Effector memory CD8-positive, alpha-beta T cell (primary cell): ENCODE data around the gene ARHGAP15.

ENCODE experiments used
- ATAC-seq: fragments of 150-1000 bp; cut with Tn5 transposase; replicated peaks from 2 replicates; pipeline ENCODE4 v1.10.0; 2021; ENCODE audit warnings: mild to moderate bottlenecking, moderate library complexity
- DNase-seq, 3 experiments: peaks; one replicate each; pipeline ENCODE4 v3.0.0; 2021
- H3K27ac Mint-ChIP-seq, 2 donors: one replicate each; pipeline ENCODE4 v1.8.0; 2022; ENCODE audit warnings: mild to moderate bottlenecking in 2 of 2, mixed read lengths in 2 of 2, moderate library complexity in 2 of 2
- H3K27me3 Mint-ChIP-seq, 2 donors: one replicate each; pipeline ENCODE4 v1.8.0; 2022; ENCODE audit warnings: mixed read lengths in 2 of 2
- H3K36me3 Mint-ChIP-seq: one replicate; pipeline ENCODE4 v1.8.0; 2022; ENCODE audit warnings: mild to moderate bottlenecking, moderate library complexity, mixed read lengths; ENCODE audit not compliant: insufficient read depth
- H3K4me1 Mint-ChIP-seq, 2 donors: one replicate each; pipeline ENCODE4 v1.8.0; 2022; ENCODE audit warnings: low read depth in 2 of 2, mixed read lengths in 2 of 2
- H3K4me3 Mint-ChIP-seq, 2 donors: one replicate each; pipeline ENCODE4 v1.8.0; 2022; ENCODE audit warnings: mild to moderate bottlenecking in 2 of 2, mixed read lengths in 2 of 2, moderate library complexity in 2 of 2
- H3K9me3 Mint-ChIP-seq, 2 donors: one replicate each; pipeline ENCODE4 v1.8.0; 2022; ENCODE audit warnings: mixed read lengths in 2 of 2

The ARHGAP15 gene

DNA sequence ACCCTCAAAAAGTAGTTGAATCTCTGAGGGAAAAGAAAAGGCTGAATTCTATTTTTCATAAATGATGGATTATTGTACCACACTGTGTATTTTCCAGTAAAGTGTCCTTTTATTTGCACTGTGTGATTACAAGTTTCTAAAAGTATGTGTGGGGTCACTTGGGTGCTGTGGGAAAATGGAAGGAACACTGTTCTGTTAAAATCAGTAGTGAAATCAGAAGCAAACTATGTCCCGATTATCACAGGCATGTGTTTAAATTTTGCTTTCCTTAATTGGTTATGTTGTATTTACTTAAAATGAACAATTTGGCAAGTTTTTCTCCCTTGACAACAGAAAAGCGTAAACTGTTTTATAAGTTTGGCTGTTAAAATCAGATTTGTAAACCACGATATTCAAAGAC is 353.1 kb downstream of the ARHGAP15 start:
- Mint-ChIP-seq H3K27me3 (no peaks in the 10 kb centered on the region), H3K9me3 (no peaks in the 10 kb centered on the region), H3K27ac (no peak overlapping the region), H3K4me1 (peaks cover 18 to 41% of the 10 kb centered on the region in 2 donors), H3K4me3 (no peak overlapping the region), H3K36me3 (peaks cover 5% of the 10 kb centered on the region)
- ATAC-seq (no peak), DNase-seq (no peak)

DNA sequence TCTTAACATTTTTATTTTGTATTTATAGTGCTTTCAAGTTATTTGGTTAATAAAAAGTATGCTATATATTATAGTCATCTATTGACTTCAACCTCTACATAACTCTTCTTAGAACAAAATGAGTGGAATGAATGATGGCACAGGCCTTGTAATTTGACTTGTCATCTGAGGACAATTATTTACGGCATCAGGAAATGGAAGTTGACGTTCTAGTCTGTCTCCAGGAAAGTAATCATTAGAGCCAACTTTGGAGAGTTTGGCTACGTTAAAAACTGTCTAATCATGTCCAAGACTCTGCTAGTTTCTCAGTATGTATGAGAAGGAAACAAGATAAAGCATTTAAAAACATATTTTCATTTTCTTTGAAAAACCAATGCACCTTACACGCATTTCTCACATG is 353.6 kb downstream of the ARHGAP15 start:
- Mint-ChIP-seq H3K4me1 (peaks cover 14 to 36% of the 10 kb centered on the region in 2 donors), H3K27me3 (no peaks in the 10 kb centered on the region), H3K27ac (no peak overlapping the region), H3K4me3 (no peak overlapping the region), H3K36me3 (peaks cover 9% of the 10 kb centered on the region), H3K9me3 (no peaks in the 10 kb centered on the region)
- no peak for DNase-seq
- no peak for ATAC-seq

DNA sequence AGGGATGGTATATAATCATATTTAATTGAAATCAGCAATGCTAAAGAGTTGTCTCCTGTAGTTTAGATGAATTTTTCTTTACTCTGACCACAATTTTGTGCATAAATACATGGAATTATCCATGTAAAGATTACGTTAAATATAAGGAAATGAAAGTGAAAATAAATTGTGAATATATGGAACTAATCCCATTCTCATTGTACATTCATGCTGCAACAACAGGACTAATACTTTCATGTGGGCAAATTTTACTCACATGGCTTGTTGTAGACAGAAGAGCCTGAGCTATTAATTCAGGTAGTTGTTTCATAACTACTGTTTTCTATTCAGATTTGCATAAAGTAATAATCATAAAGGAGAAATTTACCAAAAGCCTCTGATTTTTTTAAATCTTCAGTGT is 357.8 kb downstream of the ARHGAP15 start:
- Mint-ChIP-seq H3K4me3 (no peak overlapping the region), H3K27ac (peak overlapping the region; percentile 59 to 70), H3K4me1 (peaks cover 5 to 19% of the 10 kb centered on the region in 2 donors), H3K27me3 (no peaks in the 10 kb centered on the region), H3K36me3 (peaks cover 32% of the 10 kb centered on the region), H3K9me3 (no peaks in the 10 kb centered on the region)
- ATAC-seq = no peak
- DNase-seq = no peak

DNA sequence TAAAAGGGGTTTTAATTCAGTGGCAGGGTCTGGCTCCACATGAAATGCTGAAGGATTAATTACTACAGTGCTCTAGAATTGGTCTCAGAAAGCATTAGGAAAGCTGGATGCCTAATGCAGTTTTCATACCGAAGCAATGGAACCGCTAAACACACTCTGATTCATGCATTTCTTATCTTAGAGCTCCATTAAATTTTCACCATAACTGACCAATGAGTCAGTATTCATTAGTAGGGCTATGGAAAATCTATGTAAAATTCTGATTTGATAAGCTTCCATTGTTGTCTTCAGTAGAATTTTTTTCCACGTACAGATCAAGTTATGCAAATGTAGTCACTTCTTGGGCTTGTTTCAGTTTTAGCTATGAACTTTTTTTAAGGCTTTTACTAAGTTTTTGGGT is 359.9 kb downstream of the ARHGAP15 start:
- Mint-ChIP-seq H3K4me1 (peaks cover 13 to 27% of the 10 kb centered on the region in 2 donors), H3K36me3 (peaks cover 45% of the 10 kb centered on the region), H3K27ac (no peak overlapping the region), H3K27me3 (no peaks in the 10 kb centered on the region), H3K4me3 (no peak overlapping the region), H3K9me3 (no peaks in the 10 kb centered on the region)
- DNase-seq (no peak), ATAC-seq (no peak)

DNA sequence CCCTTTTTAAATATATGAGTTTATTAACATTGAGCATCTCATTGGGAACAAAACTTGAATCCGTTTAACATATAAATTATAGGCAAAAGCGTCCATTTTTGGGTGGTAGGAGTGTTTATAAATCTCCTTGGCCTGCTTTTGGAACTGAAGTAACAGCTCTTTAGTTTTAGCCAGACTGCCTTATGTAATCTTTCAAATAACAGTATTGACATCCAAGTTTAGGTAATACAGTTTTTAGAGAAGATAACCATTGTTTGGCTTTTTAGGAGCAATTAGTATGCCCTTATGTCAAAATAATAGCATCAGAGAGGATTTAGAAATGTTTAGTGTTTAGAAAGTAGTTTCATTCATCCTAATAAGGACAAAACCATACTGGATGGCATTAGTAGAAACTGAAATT is 361.9 kb downstream of the ARHGAP15 start:
- Mint-ChIP-seq H3K27me3 (no peaks in the 10 kb centered on the region), H3K9me3 (no peaks in the 10 kb centered on the region), H3K4me1 (peaks cover 16 to 34% of the 10 kb centered on the region in 2 donors), H3K4me3 (no peak overlapping the region), H3K36me3 (peaks cover 42% of the 10 kb centered on the region), H3K27ac (no peak overlapping the region)
- DNase-seq (no peak), ATAC-seq (no peak)

DNA sequence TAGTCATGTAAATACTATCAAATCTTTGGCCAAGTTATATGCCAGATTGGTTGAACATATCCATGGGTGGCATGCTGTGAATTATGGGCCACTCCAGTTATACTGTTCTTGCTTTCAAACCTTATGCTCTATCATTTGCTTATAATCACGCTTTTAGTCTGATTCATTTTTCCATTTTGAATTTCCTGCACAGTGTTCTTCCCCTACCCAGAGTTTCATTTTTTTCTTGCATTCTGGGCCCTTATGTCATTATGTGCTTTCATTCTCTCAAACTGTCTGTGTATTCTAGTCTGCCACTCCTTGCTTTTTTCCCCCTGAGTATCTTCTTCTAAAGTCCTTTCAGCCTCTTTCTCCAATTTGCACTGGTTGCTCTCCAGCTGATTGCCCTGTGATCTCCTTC is 364.1 kb downstream of the ARHGAP15 start:
- no peaks in the 10 kb centered on the region for H3K27me3 Mint-ChIP-seq
- H3K27ac Mint-ChIP-seq = no peak overlapping the region
- no peak for ATAC-seq
- DNase-seq = no peak
- H3K36me3 Mint-ChIP-seq = peaks cover 30% of the 10 kb centered on the region
- no peaks in the 10 kb centered on the region for H3K9me3 Mint-ChIP-seq
- no peak overlapping the region for H3K4me3 Mint-ChIP-seq
- H3K4me1 Mint-ChIP-seq = peaks cover 14 to 35% of the 10 kb centered on the region in 2 donors

DNA sequence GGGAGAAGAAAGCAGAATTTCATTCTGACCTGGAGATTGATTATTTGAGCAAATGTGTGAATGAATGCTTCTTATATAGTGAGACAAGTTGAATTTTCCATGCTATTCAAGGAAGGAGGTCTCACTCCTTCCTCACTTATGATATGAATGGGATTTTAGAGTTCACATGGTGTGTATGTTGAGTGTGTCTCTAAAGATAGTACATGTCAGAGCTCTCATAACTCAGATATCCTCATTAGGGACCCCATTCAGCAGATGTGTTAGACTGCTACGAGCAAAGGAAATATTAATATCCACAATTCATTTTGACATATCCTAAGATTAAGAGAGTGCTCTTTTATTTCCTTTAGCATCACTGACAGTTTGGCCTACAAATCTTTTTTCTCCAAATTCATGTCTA is 368.5 kb downstream of the ARHGAP15 start:
- peaks cover 31 to 52% of the 10 kb centered on the region in 2 donors for H3K4me1 Mint-ChIP-seq
- H3K36me3 Mint-ChIP-seq = peaks cover 13% of the 10 kb centered on the region
- H3K9me3 Mint-ChIP-seq = no peaks in the 10 kb centered on the region
- no peak for DNase-seq
- no peak for ATAC-seq
- H3K27ac Mint-ChIP-seq = peak overlapping the region; percentile 16 to 36
- no peak overlapping the region for H3K4me3 Mint-ChIP-seq
- H3K27me3 Mint-ChIP-seq = no peaks in the 10 kb centered on the region

DNA sequence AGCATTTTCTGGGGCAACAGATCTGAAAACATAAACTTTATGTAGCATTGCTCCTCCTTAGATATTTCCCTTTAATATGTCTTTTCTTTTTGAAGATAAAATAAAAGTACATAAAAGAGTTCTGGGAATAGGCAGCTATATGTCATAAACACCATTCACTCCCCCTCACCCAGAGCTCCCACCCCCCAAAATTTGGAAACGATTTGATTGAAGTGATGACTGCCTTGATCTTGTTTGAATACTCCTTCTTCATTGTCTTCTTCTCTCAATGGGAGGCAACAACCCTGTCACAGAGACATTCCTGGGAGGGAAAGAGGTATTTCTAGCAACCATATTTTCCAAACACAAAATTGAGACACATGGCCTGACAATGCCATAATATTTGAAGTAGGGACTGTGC is 369.3 kb downstream of the ARHGAP15 start:
- no peak overlapping the region for H3K4me3 Mint-ChIP-seq
- DNase-seq (no peak), ATAC-seq (no peak)
- no peaks in the 10 kb centered on the region for H3K27me3 Mint-ChIP-seq
- no peaks in the 10 kb centered on the region for H3K9me3 Mint-ChIP-seq
- H3K27ac Mint-ChIP-seq = peak overlapping the region in 1 of 2 donors; percentile 9
- H3K4me1 Mint-ChIP-seq = peaks cover 29 to 47% of the 10 kb centered on the region in 2 donors
- H3K36me3 Mint-ChIP-seq = peaks cover 8% of the 10 kb centered on the region

DNA sequence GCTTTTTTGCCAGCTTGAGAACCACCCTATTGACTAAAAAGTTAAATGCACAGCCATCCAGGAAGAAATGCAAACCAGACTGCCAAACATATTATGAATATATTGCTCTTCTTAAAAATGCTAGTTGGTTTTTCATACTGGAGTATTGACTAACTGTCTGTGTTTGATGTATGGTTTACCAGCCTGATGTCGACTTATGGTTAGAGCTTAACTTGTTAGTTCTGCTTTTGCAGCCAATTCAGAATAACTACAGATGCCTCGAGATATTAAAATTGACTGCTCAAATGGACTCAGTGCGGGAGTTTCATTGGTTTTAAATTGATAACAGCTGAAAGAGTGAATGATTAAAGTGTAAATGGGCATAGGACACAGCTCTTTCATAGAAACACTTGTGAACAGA is 369.8 kb downstream of the ARHGAP15 start:
- no peaks in the 10 kb centered on the region for H3K9me3 Mint-ChIP-seq
- no peaks in the 10 kb centered on the region for H3K27me3 Mint-ChIP-seq
- no peak overlapping the region for H3K4me3 Mint-ChIP-seq
- peak overlapping the region in 1 of 2 donors; percentile 9 for H3K27ac Mint-ChIP-seq
- peaks cover 8% of the 10 kb centered on the region for H3K36me3 Mint-ChIP-seq
- ATAC-seq (no peak), DNase-seq (no peak)
- H3K4me1 Mint-ChIP-seq = peaks cover 25 to 48% of the 10 kb centered on the region in 2 donors

DNA sequence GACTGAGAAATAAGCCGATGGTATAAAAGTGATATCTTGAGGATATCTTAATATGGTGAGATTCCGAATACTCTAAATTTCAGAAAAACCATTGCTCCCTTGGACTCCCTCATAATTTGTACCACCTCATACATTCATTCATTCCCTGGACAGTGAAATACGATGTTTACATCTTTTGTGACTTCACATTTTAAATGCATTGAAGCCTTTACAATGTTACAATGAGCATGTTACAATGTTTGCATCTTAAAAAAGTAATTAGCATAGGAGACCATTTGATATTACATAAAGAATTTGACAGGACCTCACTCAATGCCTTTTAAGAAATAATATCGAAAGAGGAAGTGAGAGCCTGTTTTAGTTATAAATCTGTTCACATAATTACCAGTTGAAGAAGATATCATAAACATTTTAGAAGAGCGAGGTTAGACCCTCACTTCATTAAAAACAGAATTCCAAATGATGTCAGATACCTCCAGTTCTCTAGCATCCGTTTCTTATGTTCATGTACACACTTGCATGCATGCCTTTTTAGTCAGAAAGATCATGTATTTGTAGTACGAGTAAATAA is 372.0 kb downstream of the ARHGAP15 start:
- DNase-seq (no peak), ATAC-seq (no peak)
- Mint-ChIP-seq H3K4me1 (peaks cover 29 to 41% of the 10 kb centered on the region in 2 donors), H3K9me3 (no peaks in the 10 kb centered on the region), H3K27ac (peak overlapping the region; percentile 16 to 32), H3K36me3 (peaks cover 11% of the 10 kb centered on the region), H3K27me3 (no peaks in the 10 kb centered on the region), H3K4me3 (no peak overlapping the region)

DNA sequence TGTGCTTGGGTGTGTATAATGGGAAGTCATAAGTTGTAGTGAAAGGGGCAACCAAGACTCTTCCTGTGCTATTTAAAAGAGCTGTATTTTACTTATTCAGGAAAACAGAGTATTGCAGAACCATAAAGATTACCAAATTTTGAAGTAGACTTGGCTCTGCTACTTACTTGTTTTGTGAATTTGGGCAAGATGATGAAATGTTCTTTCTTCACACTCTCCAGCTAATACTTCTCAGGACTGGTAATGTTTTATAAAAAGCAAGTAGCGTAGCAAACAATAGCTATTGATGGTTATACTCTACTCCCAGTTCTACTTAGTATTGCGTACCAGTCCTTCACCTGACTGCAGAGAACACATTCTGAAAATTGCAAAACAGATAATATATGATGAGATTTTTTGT is 374.1 kb downstream of the ARHGAP15 start:
- peaks cover 11% of the 10 kb centered on the region for H3K36me3 Mint-ChIP-seq
- peak overlapping the region in 1 of 2 donors; percentile 1 for H3K27ac Mint-ChIP-seq

DNA sequence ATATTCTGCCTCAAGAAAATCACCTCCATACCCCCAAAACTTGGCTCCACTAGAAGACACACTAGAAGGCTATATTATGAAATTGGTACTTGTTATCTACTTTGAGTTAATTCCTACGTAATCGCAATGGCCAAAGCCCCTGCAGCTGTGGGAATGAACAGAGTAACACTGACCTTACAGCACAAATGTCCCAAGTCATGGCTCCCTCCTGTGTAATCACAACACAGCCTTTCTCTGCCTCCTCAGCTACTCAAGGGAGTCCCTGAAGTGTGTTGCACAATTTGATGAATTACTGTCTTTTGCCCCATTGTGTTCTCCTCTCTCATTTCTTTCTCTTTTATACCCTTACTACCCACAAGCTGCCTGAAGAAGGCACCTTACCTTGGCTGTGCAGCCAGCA is 375.2 kb downstream of the ARHGAP15 start:
- DNase-seq (no peak), ATAC-seq (no peak)
- Mint-ChIP-seq H3K4me1 (peaks cover 26 to 42% of the 10 kb centered on the region in 2 donors), H3K36me3 (peaks cover 10% of the 10 kb centered on the region), H3K27me3 (no peaks in the 10 kb centered on the region), H3K9me3 (no peaks in the 10 kb centered on the region), H3K27ac (peak overlapping the region in 1 of 2 donors; percentile 36), H3K4me3 (no peak overlapping the region)

More for the DNA sequence above, 374.1 kb downstream of the ARHGAP15 start:
- H3K27me3 Mint-ChIP-seq = no peaks in the 10 kb centered on the region
- no peaks in the 10 kb centered on the region for H3K9me3 Mint-ChIP-seq
- peaks cover 32 to 45% of the 10 kb centered on the region in 2 donors for H3K4me1 Mint-ChIP-seq
- no peak overlapping the region for H3K4me3 Mint-ChIP-seq
- ATAC-seq (no peak), DNase-seq (no peak)

DNA sequence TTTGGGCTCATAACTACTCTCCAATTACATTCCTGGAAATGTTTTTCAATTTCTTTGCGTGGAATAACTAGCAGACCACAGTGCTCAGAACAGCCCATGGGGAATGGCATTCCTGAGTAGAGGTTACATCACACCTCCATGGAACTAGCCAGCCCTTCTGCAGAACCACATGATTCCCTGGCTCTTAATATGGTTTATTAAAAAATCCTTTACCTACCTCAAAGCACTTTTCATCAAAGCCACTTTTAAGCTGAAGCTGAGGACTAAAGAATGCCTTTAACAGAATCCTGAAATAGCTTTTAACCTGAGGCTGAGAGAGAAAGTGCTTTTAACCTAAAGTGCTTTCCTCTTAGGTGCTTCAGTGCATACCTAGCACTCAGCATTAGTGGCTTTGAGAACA is 376.3 kb downstream of the ARHGAP15 start:
- Mint-ChIP-seq H3K4me1 (peaks cover 26 to 49% of the 10 kb centered on the region in 2 donors), H3K27me3 (no peaks in the 10 kb centered on the region), H3K36me3 (peaks cover 14% of the 10 kb centered on the region), H3K9me3 (no peaks in the 10 kb centered on the region), H3K27ac (no peak overlapping the region), H3K4me3 (no peak overlapping the region)
- no peak for ATAC-seq
- no peak for DNase-seq

DNA sequence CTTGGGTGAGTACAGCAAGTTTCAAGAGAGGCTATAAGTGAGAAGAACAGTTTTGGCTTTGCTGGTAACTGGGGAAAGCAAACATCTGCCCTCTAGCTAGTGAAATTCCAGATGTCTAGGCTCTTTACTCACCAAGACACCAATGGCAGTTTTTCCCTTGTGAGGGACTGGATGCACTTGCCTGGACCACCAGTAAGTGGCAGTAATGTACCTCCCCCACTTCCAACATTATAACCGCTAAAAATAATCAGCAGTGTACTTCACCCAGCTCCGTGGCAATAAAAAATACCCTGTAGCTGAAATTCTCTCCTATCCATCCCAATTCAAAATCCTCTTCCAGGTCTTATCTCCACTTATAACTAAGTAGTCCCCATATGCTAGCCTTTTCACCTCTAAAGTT is 383.9 kb downstream of the ARHGAP15 start:
- ATAC-seq (peak; percentile 59), DNase-seq (peak in 1 of 3 experiments; percentile 8)
- H3K4me1 Mint-ChIP-seq = peaks cover 11 to 34% of the 10 kb centered on the region in 2 donors
- H3K27ac Mint-ChIP-seq = no peak overlapping the region
- H3K4me3 Mint-ChIP-seq = no peak overlapping the region
- H3K36me3 Mint-ChIP-seq = peaks cover 38% of the 10 kb centered on the region
- H3K9me3 Mint-ChIP-seq = no peaks in the 10 kb centered on the region
- H3K27me3 Mint-ChIP-seq = no peaks in the 10 kb centered on the region
